Measurements from ENCODE around the gene SLC16A11. TPM values are rescaled to one million over a fixed set of nuclear protein-coding genes. Genes with fewer than 3 reads are reported as not detected.
"Not testable (repeated sequence)": the region's sequence is repeated elsewhere in the genome, so short reads cannot be mapped to it uniquely, and the experiment has no call there.

Gene SLC16A11
- total and polyA plus RNA-seq, 2 donors from 2014 or later: 2.1 to 7.8 TPM

- H3K9ac ChIP-seq (ENCODE audit: low read length in 3 of 3): no peak overlapping the region
- H3K4me1 ChIP-seq (ENCODE audit: control insufficient read depth in 2 of 3, insufficient read depth in 2 of 3, low read depth in 1 of 3, low read length in 3 of 3): peaks cover 0 to 7% (median 0%) of the 10 kb centered on the region in 3 donors
- DNase-seq: no peak
- no peaks in the 10 kb centered on the region for H3K27me3 ChIP-seq (ENCODE audit: control insufficient read depth, insufficient read depth, low read length)
- no peak overlapping the region for H3K4me3 ChIP-seq (ENCODE audit: low read length in 3 of 3)
- intact Hi-C loops (cut with DNase I): no loop called here
- H3K9me3 ChIP-seq (ENCODE audit: control insufficient read depth in 2 of 3, insufficient read depth in 1 of 3, low read length in 3 of 3): no peaks in the 10 kb centered on the region
- no peak for FAIRE-seq
- H3K36me3 ChIP-seq (ENCODE audit: control insufficient read depth in 2 of 3, insufficient read depth in 3 of 3, low read length in 3 of 3): peaks cover 0 to 2% (median 1%) of the 10 kb centered on the region in 3 donors
- H3K27ac ChIP-seq (ENCODE audit: low read depth in 2 of 2, low read length in 2 of 2): no peak overlapping the region
- TF ChIP-seq CTCF (IDR thresholded peaks at IDR 0.05; ENCODE audit: borderline replicate concordance, extremely low read depth, insufficient read depth): no peak
Observed at GRCh38 chr17:6994118-6994598, 49.7 kb downstream of the SLC16A11 start.

DNA sequence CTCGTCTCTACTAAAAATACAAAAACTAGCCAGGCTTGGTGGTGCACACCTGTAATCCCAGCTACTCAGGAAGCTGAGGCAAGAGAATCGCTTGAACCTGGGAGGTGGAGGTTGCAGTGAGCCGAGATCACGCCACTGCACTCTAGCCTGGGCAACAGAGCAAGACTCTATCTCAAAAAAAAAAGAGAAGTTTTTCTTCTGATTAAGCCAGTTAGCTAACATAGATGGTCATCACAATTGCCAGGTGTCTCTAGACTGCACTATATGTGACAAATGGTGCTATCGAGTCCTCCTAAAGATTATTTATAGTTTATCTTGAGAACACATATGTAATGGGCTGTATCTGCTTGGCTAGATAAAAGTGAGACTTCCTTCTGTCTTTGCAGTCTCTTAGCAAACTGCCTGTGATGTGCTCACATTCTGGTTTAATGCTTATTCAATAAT, 50.3 kb downstream of the SLC16A11 start:
- DNase-seq; FAIRE-seq; H3K27ac ChIP-seq (ENCODE audit: low read depth in 2 of 2, low read length in 2 of 2): not testable (repeated sequence)

More for the DNA sequence above, 50.3 kb downstream of the SLC16A11 start:
- H3K4me1 ChIP-seq (ENCODE audit: control insufficient read depth in 2 of 3, insufficient read depth in 2 of 3, low read depth in 1 of 3, low read length in 3 of 3); H3K27me3 ChIP-seq (ENCODE audit: control insufficient read depth, insufficient read depth, low read length); H3K9me3 ChIP-seq (ENCODE audit: control insufficient read depth in 2 of 3, insufficient read depth in 1 of 3, low read length in 3 of 3); intact Hi-C loops (cut with DNase I); H3K9ac ChIP-seq (ENCODE audit: low read length in 3 of 3); H3K36me3 ChIP-seq (ENCODE audit: control insufficient read depth in 2 of 3, insufficient read depth in 3 of 3, low read length in 3 of 3); H3K4me3 ChIP-seq (ENCODE audit: low read length in 3 of 3): not testable (repeated sequence)

Other genes starting within 250 kb of the SLC16A11 start
- 0.06 TPM for gene TEKT1, start 212.4 kb downstream of the SLC16A11 start, total RNA-seq
- gene TEKT1, start 212.4 kb downstream of the SLC16A11 start, polyA plus RNA-seq (ENCODE audit: insufficient read depth, low read depth, low replicate concordance): not detected
- gene ALOX12, start 48.0 kb downstream of the SLC16A11 start, total RNA-seq: not detected
- not detected for gene ALOX12, start 48.0 kb downstream of the SLC16A11 start, polyA plus RNA-seq (ENCODE audit: insufficient read depth, low read depth, low replicate concordance)
- 195 TPM for gene RNASEK, start 31.5 kb downstream of the SLC16A11 start, total RNA-seq
- gene RNASEK, start 31.5 kb downstream of the SLC16A11 start, polyA plus RNA-seq (ENCODE audit: insufficient read depth, low read depth, low replicate concordance): 971 TPM
- 33.3 TPM for gene BCL6B, start 21.0 kb downstream of the SLC16A11 start, total RNA-seq
- gene BCL6B, start 21.0 kb downstream of the SLC16A11 start, polyA plus RNA-seq (ENCODE audit: insufficient read depth, low read depth, low replicate concordance): 4.4 TPM
- 6.5 TPM for gene SLC16A13, start 8.1 kb downstream of the SLC16A11 start, total RNA-seq
- gene SLC16A13, start 8.1 kb downstream of the SLC16A11 start, polyA plus RNA-seq (ENCODE audit: insufficient read depth, low read depth, low replicate concordance): 11.6 TPM
- gene CLEC10A, start 36.2 kb upstream of the SLC16A11 start, total RNA-seq: 16.1 TPM
- gene CLEC10A, start 36.2 kb upstream of the SLC16A11 start, polyA plus RNA-seq (ENCODE audit: insufficient read depth, low read depth, low replicate concordance): 1.5 TPM
- gene ASGR2, start 70.7 kb upstream of the SLC16A11 start, total RNA-seq: 1.2 TPM
- 1.4 TPM for gene ASGR2, start 70.7 kb upstream of the SLC16A11 start, polyA plus RNA-seq (ENCODE audit: insufficient read depth, low read depth, low replicate concordance)
- gene ASGR1, start 135.3 kb upstream of the SLC16A11 start, total RNA-seq: 2.1 TPM
- 1.4 TPM for gene ASGR1, start 135.3 kb upstream of the SLC16A11 start, polyA plus RNA-seq (ENCODE audit: insufficient read depth, low read depth, low replicate concordance)
- 18.9 TPM for gene DLG4, start 175.7 kb upstream of the SLC16A11 start, total RNA-seq
- gene DLG4, start 175.7 kb upstream of the SLC16A11 start, polyA plus RNA-seq (ENCODE audit: insufficient read depth, low read depth, low replicate concordance): 6.6 TPM
- 689 TPM for gene ACADVL, start 175.8 kb upstream of the SLC16A11 start, total RNA-seq
- 1,202 TPM for gene ACADVL, start 175.8 kb upstream of the SLC16A11 start, polyA plus RNA-seq (ENCODE audit: insufficient read depth, low read depth, low replicate concordance)
- 35.8 TPM for gene DVL2, start 190.4 kb upstream of the SLC16A11 start, total RNA-seq
- 18.0 TPM for gene DVL2, start 190.4 kb upstream of the SLC16A11 start, polyA plus RNA-seq (ENCODE audit: insufficient read depth, low read depth, low replicate concordance)
- 28.1 TPM for gene PHF23, start 195.4 kb upstream of the SLC16A11 start, total RNA-seq
- gene PHF23, start 195.4 kb upstream of the SLC16A11 start, polyA plus RNA-seq (ENCODE audit: insufficient read depth, low read depth, low replicate concordance): 48.5 TPM
- 477 TPM for gene GABARAP, start 198.4 kb upstream of the SLC16A11 start, total RNA-seq
- gene GABARAP, start 198.4 kb upstream of the SLC16A11 start, polyA plus RNA-seq (ENCODE audit: insufficient read depth, low read depth, low replicate concordance): 1,483 TPM
- gene CTDNEP1, start 207.6 kb upstream of the SLC16A11 start, total RNA-seq: 113 TPM
- 124 TPM for gene CTDNEP1, start 207.6 kb upstream of the SLC16A11 start, polyA plus RNA-seq (ENCODE audit: insufficient read depth, low read depth, low replicate concordance)
- 41.9 TPM for gene ELP5, start 208.1 kb upstream of the SLC16A11 start, total RNA-seq
- gene ELP5, start 208.1 kb upstream of the SLC16A11 start, polyA plus RNA-seq (ENCODE audit: insufficient read depth, low read depth, low replicate concordance): 110 TPM
- gene CLDN7, start 218.4 kb upstream of the SLC16A11 start, total RNA-seq: 233 TPM
- 119 TPM for gene CLDN7, start 218.4 kb upstream of the SLC16A11 start, polyA plus RNA-seq (ENCODE audit: insufficient read depth, low read depth, low replicate concordance)
- 4.2 TPM for gene SLC2A4, start 237.6 kb upstream of the SLC16A11 start, total RNA-seq
- gene SLC2A4, start 237.6 kb upstream of the SLC16A11 start, polyA plus RNA-seq (ENCODE audit: insufficient read depth, low read depth, low replicate concordance): 2.8 TPM